ENCODE measurements around the gene CPZ.

CPZ gene

GRCh38 chr4:8596891-8597290, 4.3 kb downstream of the CPZ start:
- DNase-seq: no peak

GRCh38 chr4:8597319-8597718, 4.8 kb downstream of the CPZ start:
- DNase-seq: no peak

DNA sequence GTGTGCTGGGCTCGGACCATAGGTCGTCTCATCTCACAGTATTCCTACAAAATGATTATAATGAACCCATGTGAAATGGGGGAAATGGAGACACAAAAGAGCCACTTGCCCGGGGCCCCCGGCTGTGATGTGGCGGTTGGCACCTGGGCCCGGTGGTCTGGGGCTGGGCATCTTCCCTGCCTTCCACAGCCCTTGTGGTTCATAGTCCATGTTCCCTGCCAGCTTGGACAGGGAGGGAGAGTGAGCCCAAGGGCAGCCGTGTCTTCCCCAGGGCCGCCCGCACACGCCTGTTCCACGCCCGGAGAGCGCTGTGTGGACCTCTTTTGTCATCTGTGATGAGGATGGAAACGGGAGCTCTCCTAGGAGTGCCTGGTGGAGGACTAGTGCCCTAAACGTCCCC, 5.2 kb downstream of the CPZ start:
- no peak for DNase-seq

DNA sequence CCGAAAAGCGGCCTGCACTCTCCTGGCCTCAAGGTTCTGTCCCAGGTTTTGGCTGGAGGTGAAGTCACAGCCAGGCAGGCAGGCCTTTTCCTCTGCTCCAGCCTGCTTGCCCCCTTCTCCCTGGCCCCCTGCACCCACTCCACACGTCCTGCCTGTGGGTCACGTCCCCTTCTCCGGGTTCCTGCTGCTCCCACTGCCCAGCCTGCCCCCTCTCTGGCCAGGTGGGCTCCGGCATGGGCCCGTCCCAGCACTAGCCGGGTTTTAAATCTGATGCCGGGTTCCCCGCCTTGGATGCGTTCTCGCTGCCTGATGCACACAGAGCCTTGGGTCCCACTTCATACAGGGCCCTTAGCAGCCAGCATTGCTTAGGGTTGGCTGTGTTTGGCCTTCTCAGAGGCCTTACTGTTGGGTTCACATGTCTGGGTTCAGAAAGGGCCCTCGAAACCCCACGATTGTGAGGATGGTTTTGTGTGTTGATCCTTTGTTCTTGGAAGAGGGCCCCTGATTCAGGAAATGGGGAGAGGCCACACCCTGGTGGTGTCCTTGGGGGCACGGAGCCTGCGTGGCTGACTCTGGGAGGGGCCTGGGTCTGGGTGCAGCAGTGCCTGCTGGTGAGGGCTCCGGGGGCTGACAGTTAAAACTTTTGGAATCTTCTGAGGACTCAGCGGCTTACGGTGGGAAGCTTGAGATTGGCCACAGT, 6.0 kb downstream of the CPZ start:
- no peak for DNase-seq

DNA sequence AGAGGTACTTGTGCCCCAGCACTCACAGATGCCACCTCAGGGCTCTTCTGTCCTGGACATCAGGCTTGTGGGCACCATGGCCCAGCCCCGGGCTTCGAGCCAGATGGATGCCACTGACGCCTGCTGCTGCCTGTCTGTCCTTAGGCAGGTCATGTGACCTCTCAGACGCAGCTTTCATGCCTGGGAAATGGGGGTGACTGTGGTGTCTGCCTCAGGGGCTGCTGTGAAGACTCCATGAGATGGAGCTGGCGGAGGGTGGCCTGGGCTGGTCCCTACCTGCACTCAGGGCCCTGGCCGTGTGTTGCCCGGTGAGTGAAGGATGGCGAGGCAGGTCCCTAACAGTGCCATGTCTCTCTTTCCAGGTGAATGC, 6.5 kb downstream of the CPZ start:
- no peak for DNase-seq

DNA sequence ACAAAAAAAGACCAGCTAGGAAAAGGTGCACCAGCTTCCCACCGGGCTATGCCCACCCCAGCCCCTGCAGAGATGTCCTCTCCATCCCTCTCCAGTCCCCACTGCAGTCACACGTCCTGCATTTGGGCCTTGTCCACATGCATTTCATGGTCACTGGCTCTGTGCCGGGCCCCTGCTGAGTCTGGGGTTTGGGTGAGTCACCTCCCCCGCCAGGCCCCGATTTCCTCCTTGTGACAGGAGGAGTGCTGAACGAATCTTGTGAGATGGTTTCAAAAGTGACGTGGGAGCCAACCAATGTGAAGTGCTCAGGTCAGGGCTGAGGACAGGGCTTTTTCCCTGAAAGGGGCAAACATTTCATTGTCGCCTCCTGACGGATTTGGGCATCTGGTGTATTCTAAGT, 7.1 kb downstream of the CPZ start:
- DNase-seq: no peak

DNA sequence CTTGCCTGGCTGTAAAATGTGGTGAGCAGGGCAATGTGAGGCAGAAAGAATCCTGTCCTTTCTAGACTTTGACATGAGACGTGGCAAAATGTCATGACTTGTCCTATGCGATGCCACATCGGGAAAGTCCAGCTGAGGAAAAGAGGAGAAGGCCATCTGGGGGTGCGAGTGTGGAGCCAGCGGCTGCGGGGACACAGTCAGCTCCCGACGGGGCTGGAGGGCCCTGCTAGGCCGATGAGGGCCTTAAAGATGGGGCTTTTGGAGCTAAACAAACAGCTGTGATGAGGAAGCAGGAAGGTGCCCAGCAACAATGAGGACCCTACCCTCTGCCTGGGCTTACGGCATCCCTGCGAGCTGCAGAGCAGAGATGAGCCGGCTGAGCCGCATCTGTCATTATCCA, 7.7 kb downstream of the CPZ start:
- no peak for DNase-seq

DNA sequence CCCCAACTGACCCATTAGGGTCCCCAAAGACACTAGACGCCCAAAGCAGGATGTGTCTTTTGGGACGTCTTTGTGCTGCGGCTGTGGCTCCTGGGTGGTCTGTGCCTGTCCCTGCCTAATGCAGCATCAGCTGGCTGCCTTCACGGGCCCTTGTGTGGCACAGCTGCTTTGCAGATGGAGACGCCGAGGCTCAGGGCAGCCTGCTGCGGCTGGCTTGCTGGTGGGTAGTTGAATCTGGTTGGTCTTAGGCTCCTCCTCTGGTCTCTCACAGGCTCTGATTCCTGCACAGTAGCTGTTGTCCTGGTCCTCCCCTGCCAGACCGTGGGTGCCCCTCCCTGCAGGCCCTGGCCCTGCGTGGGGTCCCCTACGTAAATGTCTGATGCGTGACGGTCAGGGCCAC, 8.1 kb downstream of the CPZ start:
- DNase-seq: no peak

DNA sequence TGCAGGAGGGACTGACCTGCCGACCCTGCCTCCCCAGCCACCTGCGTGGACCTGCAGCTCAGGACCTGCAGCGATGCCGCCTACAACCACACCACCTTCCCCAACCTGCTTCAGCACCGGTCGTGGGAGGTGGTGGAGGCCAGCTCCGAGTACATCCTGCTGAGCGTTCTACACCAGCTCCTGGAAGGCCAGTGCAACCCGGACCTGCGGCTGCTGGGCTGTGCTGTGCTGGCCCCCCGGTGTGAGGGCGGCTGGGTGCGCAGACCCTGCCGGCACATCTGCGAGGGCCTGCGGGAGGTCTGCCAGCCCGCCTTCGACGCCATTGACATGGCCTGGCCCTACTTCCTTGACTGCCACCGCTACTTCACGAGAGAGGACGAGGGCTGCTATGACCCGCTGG, 8.5 kb downstream of the CPZ start:
- no peak for DNase-seq

DNA sequence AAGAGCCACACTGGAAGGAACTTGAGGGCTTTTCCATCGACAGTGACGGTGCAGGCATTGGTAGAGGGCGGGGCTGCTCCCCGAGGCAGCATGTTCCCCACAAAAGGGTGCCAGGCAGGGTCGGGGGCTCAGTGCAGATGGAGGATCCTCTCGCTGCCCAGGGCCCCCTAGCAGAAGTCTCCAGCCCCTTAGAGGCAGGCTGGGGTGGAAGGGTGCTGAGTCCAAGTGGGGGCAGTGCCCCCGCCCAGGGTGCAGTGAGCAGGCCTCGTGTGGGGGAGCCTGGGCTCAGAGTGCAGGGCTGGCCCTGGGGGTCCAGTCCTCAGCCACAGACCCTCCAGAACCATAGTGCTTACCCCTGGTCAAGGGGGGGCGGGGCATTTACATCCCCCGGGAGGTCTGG, 9.0 kb downstream of the CPZ start:
- DNase-seq: no peak

GRCh38 chr4:8602686-8603430, 10.3 kb downstream of the CPZ start:
- no peak for DNase-seq

GRCh38 chr4:8603931-8604330, 11.4 kb downstream of the CPZ start:
- no peak for DNase-seq

GRCh38 chr4:8605289-8605688, 12.7 kb downstream of the CPZ start:
- no peak for DNase-seq

DNA sequence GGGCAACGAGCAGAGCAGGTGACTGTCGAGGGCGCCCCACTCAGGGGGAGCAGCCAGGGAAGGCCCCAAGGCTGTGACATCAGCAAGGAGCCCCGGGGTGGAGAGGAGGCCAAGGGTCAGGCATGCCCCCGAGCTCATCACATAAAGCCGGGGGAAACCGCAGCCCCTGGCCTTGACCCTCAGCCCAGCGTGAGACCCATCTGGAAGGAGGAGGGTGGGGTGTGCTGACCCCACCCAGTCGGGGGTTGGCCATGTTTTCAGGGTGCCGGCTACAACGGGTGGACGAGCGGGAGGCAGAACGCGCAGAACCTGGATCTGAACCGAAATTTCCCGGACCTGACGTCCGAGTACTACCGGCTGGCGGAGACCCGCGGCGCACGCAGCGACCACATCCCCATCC, 13.9 kb downstream of the CPZ start:
- DNase-seq: no peak

DNA sequence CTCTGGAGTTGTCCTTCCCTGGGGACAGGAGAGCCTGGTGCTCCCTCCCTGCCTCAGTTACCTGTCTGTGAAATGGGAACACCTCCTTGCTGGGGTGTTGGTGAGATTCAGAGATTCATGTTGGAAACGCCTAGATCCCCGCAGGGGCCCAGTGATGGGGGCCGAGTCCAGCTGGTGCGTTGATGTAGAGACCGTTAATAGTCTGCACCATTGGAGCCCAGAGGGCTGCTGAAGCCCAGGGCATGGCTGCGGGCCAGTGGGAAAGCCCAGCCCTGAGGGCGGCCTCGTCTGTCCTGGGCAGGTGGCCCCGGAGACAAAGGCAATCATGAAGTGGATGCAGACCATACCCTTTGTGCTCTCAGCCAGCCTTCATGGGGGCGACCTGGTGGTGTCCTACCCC, 14.4 kb downstream of the CPZ start:
- no peak for DNase-seq

- peak; percentile 25 for DNase-seq
Measured at GRCh38 chr4:8607603-8608481, 15.3 kb downstream of the CPZ start.

DNA sequence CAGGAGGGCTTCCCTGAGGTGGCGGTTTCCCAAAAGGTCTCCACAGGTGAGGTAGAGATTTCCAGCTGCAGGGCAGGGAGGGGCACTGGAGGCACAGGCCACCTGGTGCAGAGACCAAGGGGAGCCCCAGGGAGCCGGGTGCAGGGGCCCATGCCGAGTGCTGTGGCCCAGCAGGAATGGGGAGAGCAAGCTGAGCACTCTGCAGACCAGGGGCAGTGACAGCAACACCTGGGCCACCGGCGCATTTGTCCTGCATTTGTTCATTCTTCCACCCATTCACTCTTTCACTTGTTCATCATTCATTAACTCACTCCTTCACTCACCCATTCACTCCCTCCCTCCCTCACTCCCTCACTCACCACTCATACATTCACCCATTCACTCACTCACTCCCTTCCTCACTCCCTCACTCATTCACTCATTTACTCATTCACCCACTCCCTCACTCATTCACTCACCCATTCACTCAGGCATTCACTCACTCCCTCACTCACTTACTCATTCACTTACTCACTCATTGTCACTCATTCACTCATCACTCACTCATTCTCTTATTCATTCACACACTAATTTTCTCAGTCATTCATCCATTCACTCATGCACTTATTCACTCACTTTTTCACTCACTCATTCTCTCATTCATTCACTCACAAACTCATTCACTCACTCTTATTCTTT, 16.3 kb downstream of the CPZ start:
- no peak for DNase-seq

DNA sequence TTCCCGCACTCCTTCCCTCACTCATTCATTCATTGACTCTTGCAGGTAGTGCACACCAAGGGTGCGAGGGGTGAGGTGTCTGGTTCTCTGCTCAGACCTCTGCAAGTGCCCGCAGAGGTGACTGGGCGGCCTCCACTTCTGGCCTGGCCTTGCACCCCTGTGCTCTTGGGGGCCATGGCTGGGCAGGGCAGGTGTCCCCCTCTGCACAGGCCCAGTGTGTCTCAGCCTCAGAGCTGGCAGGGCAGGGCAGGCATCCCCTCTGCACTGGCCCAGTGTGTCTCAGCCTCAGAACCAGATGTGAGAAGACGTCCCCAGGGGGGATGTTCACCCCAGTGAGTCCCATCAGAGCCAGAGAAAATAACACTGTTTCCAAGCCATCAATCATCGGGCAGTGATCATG, 16.8 kb downstream of the CPZ start:
- DNase-seq: no peak

DNA sequence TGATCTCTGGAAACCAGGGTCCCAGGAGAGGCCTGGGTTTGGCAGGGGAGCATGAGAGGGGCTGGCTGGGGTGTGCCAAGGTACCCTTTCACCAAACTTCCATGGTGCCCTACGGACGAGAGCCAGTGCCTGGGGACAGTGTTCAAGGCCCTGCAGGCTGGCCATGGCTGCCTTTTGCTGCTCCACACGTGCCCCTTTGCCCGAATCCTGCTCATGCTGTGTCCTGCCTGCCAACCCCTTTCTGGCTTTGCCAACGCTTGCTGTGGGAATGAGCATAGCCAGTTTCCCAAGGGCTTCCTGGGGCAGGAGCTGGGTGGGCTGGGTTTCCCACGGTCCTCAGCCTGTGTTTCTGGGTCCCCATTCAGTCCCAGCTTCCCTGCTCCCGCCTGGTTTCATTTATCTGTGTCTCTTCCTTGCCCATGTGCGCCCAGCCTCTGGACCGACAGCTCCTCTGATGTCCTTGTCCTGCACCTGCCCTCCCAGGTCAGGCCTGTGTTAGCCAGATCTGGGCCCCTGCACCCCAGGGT, 17.3 kb downstream of the CPZ start:
- DNase-seq: no peak

- no peak for DNase-seq
Measured at GRCh38 chr4:8610858-8611616, 18.5 kb downstream of the CPZ start.

- no peak for DNase-seq
Measured at GRCh38 chr4:8612646-8613045, 20.1 kb downstream of the CPZ start.
